ENCODE data around the gene RNF17.

DNA sequence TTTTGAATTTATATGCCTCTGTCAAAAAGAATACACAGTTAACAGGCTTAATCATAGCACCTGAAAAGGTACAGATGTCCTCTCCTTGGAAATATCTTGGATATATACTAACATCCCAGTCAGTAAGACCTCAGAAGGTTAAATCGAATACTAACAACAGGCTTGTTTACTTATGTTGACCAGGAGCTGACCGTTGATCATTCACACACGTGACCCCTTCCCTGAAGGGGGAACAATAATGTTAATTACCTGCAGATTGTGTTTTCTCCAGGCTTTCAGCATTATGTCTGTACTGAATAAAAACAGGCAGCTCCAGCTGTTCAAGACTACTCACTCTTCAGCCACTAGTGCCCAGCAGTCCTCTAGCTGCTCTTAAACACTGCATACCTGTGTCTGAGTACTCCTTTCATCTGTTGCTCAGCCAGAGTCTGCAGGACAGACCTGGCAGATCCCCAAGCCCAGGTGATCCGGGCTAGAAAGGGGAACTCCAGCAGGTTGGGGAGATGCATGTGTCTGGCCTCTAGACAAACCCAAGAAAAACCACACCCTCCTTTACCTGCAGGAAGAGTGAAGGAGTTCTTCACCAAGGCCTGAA is 163.9 kb downstream of the RNF17 start:
- TF ChIP-seq, protein P1, sequence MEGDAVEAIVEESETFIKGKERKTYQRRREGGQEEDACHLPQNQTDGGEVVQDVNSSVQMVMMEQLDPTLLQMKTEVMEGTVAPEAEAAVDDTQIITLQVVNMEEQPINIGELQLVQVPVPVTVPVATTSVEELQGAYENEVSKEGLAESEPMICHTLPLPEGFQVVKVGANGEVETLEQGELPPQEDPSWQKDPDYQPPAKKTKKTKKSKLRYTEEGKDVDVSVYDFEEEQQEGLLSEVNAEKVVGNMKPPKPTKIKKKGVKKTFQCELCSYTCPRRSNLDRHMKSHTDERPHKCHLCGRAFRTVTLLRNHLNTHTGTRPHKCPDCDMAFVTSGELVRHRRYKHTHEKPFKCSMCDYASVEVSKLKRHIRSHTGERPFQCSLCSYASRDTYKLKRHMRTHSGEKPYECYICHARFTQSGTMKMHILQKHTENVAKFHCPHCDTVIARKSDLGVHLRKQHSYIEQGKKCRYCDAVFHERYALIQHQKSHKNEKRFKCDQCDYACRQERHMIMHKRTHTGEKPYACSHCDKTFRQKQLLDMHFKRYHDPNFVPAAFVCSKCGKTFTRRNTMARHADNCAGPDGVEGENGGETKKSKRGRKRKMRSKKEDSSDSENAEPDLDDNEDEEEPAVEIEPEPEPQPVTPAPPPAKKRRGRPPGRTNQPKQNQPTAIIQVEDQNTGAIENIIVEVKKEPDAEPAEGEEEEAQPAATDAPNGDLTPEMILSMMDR (IDR thresholded peaks at IDR 0.05; ENCODE audit: low read length) = no peak
- no peak for TF ChIP-seq EZH2 (optimal IDR thresholded peaks at IDR 0.05; ENCODE audit: low read depth, low read length)

Data from MM.1S (cell line).